GM19099 (cell line): ENCODE measurements around the gene MYRIP.

Experiments used
- POLR2A ChIP-seq: IDR thresholded peaks from 3 replicates; pipeline ENCODE4 v1.6.1; 2011; ENCODE audit warnings: low read depth; ENCODE audit not compliant: insufficient read length; ENCODE audit errors: extremely low read depth

The MYRIP gene

DNA sequence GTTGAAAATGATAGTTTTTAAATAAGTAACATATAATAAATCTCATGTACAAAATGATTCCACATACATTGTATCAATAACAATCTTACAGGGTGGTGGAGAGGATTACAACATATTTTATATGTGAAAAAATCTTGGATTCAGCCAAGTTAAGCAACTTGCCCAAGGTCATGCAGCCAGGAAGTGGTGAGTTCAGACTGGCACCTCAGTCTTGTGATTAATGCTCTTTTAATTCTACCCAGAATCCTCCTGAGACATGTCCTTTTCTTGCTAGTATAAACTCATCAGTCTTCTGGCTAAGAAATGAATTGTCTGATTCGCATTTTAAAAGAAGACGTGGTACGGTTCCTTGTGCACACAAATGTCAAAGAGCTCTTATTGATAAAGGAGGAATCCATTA, 4.5 kb upstream of the MYRIP start:
- TF ChIP-seq POLR2A = no peak

DNA sequence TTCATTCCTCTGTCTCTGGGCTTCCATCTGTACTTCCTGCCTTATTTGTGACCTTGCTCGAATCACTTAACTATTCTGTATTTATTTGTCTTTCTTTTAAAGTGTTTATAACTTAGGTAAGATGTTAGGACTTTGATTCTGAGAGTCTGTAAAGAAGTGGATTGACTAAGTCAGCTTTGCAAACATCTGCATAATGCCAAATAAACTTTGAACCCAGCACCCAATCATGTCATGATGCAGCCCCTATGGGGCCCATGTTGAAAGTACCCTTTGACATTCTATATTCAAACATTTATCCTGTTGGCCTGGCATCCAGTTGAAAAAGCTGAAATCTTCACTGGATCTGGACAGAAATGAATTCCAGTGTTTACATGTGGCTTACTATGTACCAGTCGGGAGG, 3.8 kb upstream of the MYRIP start:
- no peak for TF ChIP-seq POLR2A

DNA sequence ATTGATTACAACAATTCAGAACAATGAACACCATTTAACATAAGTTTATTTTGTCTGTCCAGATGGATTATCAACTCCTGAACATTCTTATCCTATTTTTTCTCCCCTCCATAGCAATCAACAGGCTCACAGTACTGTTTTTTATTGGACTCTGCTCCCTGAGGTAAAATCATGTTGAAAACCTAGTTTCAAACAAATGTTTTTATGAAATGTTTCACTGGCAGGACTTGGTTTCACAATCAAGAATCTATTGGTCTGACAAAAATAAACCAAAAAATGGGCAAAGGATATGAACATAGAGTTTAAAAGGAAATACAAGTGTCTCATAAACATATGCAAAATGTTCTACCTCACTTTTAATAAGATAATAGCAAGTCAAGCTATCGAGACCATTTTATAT, 2.6 kb upstream of the MYRIP start:
- TF ChIP-seq POLR2A = no peak

DNA sequence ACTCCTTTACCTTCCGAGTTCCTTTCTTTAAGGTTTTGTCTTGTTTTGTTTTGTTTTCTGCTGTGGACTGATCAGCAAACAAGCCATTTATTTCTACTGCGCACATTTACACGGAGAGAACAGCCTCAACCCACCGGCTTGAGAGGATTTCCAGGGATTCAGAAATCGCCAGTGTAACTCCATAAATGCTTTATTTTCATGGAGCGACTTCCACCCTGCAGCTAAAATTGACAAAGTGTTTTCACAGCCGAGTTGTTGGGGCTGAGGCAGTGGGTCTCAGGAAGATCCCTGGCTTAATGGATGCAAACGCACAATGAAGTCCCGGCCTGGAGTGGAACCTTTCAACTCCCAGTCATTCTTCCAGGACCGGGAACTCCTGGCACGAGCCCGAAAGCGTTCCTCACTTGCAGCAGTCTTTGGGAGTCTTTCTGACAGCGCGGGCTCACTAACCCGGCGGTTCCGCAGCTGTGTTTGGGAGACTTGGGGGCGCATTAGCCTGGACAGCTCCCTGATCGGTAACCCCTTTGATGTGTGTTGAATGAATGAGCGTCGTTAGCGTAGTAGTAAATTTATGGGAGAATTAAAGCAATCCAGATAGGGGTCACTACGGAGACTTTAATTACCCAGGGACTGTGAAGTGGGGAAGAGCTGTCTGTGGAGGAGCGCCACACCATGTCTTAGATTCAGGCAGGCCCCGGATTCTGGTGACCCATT, 785 bp upstream of the MYRIP start:
- no peak for TF ChIP-seq POLR2A

DNA sequence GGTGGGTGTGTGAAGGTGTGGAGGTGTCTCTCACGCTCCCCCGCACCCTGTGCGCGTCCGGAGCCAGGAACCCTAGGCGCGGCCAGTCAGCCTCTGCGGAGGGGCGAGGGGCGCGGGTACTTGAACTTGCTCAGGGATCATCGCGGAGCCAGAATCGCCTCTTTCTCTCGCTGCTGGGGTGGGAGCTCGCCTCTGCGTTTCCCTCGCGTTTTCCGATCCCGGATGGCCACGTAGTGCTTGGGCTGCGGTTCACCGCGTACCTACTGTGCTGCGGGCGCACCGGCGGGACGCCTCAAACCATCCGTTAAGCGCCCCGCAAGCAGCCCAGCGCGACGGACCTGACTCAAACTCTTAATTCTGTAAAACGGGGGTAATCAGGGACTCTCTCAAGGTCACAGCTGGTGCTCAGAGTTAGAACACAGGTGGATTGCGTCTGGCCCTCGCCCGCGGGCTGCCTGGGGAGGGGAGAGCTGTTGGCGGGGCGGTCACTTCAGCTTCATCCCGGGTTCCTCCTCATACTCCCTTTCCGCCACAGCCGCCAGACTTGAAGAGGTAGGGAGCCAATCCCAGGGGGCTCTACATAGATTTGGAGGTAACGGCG, 686 bp downstream of the MYRIP start:
- no peak for TF ChIP-seq POLR2A

DNA sequence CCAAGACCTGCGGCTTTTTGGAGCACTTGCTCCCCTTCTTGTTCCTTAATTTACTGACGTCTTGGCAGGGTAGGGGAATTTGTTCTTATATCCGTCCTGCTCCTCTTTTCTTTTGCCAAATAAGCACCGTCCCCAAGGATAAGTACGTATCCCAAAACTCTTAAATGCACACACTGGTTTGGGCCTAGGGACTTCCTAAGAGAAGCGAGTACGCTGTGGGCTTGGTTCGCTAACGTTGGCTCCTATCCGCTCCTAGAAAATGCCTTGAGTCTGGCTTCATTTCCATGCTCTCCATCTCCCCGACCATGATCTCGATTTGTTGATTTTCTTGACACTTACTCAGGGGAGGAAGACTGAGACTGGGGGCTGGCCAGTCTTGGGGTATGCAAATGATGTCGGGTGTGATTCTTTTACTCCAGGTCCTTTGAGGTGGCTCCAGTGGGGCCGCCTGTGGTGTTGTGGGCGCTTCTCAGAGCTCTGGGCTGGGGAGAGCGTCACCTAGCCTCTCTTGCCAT, 1.3 kb downstream of the MYRIP start:
- no peak for TF ChIP-seq POLR2A

DNA sequence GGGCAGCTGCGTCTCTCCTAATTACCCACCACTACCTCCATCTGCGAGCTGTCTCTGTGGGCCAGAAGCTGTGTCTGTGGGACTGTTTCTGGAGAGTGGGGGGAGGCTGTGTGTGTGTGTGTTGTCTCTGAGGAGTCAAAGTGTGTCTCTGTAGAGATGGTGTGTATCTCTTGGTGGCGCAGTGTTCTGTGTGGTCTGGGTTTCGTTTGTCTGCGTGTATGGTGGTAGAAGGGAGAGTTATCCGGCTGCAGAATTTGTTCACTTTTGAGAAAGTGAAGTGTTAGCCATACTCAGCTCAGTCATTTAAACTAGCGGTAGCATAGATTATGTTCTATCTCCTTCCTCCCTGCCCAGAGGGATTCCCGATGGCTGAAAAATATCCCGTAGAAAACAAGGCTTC, 2.2 kb downstream of the MYRIP start:
- no peak for TF ChIP-seq POLR2A

DNA sequence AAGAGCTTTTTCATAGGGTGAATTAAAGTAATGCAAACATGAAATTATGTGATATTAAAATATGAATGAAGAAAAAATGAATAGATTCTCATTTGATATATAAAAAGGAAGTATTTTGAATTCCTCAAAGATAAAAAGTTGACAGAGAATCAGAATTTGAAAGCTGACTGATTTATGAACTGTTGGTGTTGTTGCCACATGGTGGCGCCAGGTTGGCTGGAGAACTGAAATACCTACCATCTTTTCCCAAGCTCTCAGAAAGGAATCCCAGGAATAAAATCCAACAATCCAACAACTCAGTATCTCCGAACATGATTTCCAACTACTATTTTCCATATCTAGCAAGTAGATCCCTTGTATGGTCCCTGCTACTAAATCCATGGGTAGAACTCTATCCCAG, 3.1 kb downstream of the MYRIP start:
- no peak for TF ChIP-seq POLR2A

DNA sequence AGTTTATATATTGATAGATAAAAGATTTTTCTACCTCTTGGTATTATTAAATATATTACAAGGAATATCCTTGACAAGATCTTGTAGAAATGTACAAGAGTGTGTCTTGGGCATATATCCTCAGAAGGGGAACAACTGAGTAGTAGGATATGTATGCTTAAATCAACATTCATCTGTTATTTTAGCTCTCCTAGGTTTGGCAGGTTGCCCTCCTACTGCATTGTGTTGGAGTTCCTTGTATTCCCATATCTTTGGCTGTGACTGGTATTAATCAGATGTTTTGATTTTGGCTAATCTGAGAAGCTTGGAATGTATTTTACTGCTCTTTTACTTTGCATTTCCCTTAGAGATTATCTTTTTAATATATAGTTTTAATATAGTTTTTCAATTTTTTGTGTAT, 4.6 kb downstream of the MYRIP start:
- TF ChIP-seq POLR2A = no peak

DNA sequence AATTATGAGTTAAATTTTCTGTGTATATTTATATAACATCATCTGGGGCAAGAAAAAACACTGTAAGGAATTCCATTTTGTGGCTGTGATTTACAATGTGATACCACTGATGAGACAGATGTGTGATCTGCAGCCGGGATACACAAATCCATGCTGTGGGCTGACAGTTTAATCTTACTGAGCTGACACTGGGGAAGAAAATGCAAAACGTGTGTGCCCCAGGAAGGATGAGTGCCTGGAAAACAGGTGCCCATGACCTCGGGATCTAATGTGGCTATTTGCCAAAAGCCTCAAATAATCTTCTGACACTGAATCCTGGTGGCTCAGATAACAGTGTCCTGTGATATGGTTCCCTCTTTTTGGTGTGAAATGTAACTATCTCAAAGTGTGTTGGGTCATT, 10.5 kb downstream of the MYRIP start:
- TF ChIP-seq POLR2A = no peak

DNA sequence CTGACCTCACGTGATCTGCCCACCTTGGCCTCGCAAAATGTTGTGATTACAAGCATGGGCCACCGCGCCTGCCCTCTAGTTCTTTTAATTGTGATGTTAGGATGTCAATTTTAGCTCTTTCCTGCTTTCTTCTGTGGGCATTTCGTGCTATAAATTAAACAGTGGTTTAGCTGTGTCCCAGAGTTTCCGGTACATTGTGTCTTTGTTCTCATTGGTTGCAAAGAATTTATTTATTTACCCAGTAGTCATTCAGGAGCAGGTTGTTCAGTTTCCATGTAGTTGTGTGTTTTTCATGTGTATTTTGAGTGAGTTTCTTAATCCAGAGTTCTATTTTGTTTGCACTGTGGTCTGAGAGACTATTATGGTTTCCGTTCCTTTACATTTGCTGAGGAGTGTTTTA, 30.1 kb downstream of the MYRIP start:
- TF ChIP-seq POLR2A = no peak

DNA sequence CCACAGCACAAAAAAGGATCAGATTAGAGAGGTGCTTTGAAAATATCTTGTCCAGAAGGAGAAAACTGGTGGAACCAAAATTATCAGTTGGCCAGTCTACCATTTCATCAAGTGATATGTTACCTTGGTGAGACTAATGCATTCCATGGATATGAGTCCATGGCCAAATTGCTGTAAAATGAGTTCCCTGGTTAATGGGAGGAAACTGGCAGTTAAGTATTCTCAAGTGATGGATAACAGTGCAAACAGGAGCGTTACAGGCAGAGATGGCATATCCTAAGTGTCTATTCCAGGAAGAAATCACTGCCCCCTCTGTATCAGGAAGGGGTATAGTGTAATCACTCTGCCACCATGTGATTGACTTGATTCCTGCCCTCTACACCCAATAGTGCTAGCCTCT, 34.0 kb downstream of the MYRIP start:
- TF ChIP-seq POLR2A = no peak

DNA sequence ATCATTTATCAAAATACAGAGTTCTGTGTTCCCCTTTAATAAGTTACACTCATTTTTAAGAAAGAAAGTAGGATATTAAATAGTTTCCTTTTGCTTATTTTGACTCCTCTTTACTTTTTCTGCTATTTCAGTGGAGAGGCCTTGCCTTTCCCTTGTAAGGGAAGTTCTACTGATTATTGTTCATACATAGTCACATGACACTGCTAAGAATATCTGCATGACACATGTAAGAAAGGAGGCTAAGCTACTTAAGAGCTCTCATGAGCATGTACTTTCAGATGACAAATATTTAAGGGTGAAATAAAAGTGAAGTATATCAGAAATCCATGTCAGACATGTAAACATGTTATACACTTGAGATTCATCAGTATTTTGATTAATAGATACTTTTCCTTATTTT, 39.0 kb downstream of the MYRIP start:
- TF ChIP-seq POLR2A = no peak

DNA sequence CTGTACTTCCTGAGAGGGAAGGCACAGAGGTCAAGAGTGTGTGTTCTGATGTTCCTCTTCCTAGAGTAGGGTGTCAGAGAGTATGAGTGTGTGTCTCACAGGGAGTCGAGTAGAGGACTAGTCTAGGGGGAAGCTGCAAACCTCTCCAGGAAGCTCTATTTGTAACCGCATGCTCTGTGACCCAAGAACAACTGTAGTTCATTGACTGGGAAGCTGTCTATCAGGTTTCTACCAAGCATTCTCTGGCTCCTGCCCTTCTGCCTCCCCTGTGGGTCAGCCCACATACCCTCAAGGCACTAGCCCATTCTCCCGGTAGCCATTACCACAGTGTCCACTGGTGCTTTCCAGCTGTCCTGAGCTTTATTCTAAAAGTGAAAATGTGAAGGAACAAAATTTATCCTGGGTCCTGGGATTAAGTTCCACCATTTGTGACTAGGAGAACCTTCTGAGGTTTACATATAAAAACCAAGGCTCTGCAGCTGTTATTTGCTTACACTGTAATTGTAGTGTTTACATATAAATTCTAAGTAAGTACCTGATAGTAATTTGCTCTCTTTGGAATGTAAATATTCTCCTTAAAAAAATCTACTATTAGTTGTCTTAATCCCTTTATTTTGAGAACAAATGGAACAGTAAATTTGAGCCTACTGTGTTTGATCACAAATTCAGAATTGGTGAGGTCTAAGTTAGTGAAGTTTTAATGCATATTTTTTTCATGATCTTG, 40.7 kb downstream of the MYRIP start:
- TF ChIP-seq POLR2A = no peak

DNA sequence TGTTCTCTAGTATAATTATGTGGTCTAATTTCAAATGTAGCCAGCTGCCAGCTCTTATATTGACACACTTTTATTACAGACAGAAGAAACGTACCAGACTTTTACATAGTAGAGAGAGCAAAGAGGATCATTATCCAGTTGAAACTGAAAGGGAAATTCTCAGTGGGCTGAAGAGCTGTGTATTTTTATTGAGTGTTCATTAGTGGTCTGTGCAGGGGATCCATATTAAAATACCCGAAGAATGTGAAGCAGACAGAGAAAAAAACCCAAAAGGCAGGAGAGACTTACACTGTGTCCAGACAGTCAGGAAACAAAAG, 41.3 kb downstream of the MYRIP start:
- TF ChIP-seq POLR2A = no peak

DNA sequence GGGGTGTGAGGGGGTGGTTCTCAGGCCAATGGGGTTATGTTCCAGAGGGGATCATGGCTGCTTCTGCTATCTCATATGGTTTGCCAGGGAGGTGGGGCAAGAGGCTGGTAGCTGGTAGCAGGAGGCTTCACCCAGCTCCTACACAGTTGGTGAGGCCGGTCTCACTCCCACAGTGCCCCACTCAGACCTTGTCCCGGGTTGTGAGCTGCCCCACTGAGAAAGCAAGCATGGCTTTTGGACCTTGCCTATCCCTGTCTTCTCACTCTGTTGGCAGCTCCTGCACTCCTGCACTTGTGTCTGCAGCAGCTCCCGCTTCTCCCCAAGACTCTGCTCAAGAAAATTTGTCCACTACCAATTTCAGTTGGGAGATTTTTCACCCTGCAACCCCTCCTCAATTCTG, 46.1 kb downstream of the MYRIP start:
- no peak for TF ChIP-seq POLR2A
